ENCODE results near the gene C1QTNF6.

The C1QTNF6 gene

DNA sequence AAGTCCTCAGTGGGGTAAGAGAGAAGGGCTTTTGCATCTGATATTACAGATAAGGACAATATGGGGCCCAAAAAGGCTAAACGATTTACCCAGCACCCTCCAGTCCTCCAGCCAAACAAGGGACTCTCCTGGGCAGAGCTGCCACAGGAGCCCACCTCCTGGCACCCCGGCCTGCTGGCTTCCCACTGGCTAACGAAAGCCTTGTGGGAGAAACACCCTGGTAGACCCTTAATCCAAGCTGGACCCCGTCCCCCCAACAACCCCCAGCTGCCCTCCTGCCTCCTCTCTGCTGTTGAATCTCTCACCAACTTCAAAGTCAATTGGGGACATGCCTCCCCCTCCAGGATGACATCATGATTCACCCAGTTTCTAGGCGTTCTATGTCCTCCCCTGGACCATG, 10.8 kb downstream of the C1QTNF6 start:
- no peak for TF ChIP-seq CTCF (IDR thresholded peaks at IDR 0.05; ENCODE audit: insufficient read depth, low read length, missing control alignments)
- DNase-seq (ENCODE audit: low read depth, low spot score) = no peak
- ChIA-PET POLR2A (no interaction called here), CTCF (interaction anchor here (0.7 to 11.4 kb wide), 7 partner anchors 10 to 26 kb away, joined by 3 to 144 read pairs (median 5); no protein-coding TSS in a partner anchor)
- no peak overlapping the region for H3K4me3 ChIP-seq (ENCODE audit: low read depth, low read length)

DNA sequence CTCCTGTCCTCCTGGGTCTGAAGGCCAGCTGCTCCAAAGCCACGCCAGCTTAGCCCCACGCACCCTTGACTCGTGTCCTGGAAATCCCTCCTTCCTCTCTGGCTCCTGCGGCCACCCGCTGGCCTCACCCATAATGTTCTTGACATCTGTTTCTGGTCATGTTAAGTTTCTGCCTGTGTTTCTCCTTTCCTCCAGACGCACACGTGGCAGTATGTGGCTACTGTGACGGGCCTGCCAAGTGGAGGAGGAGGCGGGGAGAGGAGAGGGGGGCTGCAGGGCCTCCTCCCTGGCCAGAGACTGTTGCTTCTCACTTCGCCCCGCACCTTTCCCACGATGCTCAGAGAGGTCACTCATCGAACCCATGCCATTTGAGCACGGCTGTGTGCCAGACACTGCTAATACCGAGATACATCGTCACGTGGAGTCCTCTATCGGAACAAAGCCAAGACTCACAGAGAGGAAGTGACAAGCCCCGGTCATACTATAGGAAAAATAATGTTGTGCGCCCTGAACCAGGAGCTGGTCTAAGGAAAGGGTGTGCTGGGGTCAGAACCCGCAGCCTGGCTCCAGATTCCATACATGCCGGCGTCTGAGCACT, 11.5 kb downstream of the C1QTNF6 start:
- peak; percentile 14 for TF ChIP-seq CTCF (IDR thresholded peaks at IDR 0.05; ENCODE audit: insufficient read depth, low read length, missing control alignments)
- no peak overlapping the region; the same call in none of the 2 replicates for H3K4me3 ChIP-seq (ENCODE audit: low read depth, low read length)
- no peak for DNase-seq (ENCODE audit: low read depth, low spot score)
- ChIA-PET CTCF (interaction anchor here (0.7 to 11.4 kb wide), 8 partner anchors 10 to 25 kb away, joined by 3 to 144 read pairs (median 4); partner anchors contain the start of gene C1QTNF6), POLR2A (interaction anchor here (1.0 kb wide), 1 partner anchor 23 kb away, joined by 3 read pairs; no protein-coding TSS in a partner anchor)

DNA sequence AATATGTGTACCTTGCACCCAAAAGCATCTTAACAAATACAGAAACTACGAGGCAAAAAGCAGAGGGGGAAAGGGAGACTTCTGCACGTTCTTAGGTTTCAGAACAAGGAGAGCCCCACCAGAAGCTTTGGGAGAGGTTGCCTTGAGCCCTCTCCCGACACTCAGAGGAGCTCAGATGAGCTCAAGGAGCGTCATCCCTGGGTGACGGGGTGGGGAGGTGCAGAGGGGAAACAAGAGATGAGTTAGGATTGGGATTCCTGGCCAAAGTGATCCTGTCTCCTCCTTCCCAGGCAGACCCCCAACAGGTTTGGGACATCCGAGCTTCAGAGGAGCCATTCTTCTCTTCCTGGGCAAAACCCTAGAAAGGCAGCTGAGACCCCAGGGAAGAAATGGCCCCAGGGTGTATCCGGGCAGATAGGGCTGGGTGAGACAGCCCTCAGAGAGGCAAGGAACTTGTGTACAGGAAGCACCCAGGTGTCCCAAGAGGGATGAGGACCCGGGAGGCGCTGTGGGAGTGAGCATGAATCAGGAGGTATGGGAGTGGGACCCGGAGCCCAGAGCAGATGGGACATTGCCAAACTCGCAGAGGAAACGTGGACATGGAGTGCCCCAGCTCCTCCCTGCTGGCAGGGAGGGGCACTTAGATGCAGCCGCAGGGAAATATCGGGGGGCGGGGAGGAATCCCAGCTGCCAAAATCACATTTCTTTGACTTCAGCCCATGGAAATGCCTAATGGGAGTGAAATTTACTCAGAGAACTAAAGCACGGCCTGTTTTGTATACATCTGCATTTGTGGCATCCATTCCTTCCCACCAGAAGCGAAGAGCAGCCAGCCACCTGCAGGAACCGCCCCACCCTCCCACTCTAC, 12.4 kb downstream of the C1QTNF6 start:
- TF ChIP-seq CTCF (IDR thresholded peaks at IDR 0.05; ENCODE audit: insufficient read depth, low read length, missing control alignments) = no peak
- ChIA-PET POLR2A (interaction anchor here (1.0 kb wide), 1 partner anchor 23 kb away, joined by 3 read pairs; no protein-coding TSS in a partner anchor), CTCF (interaction anchor here (0.9 to 11.4 kb wide), 7 partner anchors 10 to 124 kb away, joined by 3 to 144 read pairs (median 7); partner anchors contain the start of genes C1QTNF6 and KCTD17)
- no peak for DNase-seq (ENCODE audit: low read depth, low spot score)
- no peak overlapping the region for H3K4me3 ChIP-seq (ENCODE audit: low read depth, low read length)

- ChIA-PET CTCF (interaction anchor here (0.9 to 11.4 kb wide), 7 partner anchors 9 to 124 kb away, joined by 3 to 144 read pairs (median 7); partner anchors contain the start of genes C1QTNF6 and KCTD17), POLR2A (no interaction called here)
- no peak for DNase-seq (ENCODE audit: low read depth, low spot score)
- TF ChIP-seq CTCF (IDR thresholded peaks at IDR 0.05; ENCODE audit: insufficient read depth, low read length, missing control alignments) = no peak
- H3K4me3 ChIP-seq (ENCODE audit: low read depth, low read length) = no peak overlapping the region
These were observed 13.1 kb downstream of the C1QTNF6 start for GRCh38 chr22:37174964-37175363.

- TF ChIP-seq CTCF (IDR thresholded peaks at IDR 0.05; ENCODE audit: insufficient read depth, low read length, missing control alignments) = no peak
- H3K4me3 ChIP-seq (ENCODE audit: low read depth, low read length) = no peak overlapping the region
- no peak for DNase-seq (ENCODE audit: low read depth, low spot score)
- POLR2A ChIA-PET = interaction anchor here (0.6 kb wide), 1 partner anchor 665 kb away, joined by 3 read pairs; no protein-coding TSS in a partner anchor
- CTCF ChIA-PET = interaction anchor here (1.4 to 11.4 kb wide), 4 partner anchors 8 to 87 kb away, joined by 6 to 144 read pairs (median 12); no protein-coding TSS in a partner anchor
These were observed 14.3 kb downstream of the C1QTNF6 start for GRCh38 chr22:37173709-37174108.

Data from AG04449 (cell line).